Measurements from ENCODE around the gene TMPRSS9.
"Not testable (repeated sequence)": the region's sequence is repeated elsewhere in the genome, so short reads cannot be mapped to it uniquely, and the experiment has no call there.

TMPRSS9 gene

GRCh38 chr19:2345076-2345475, 15.0 kb upstream of the TMPRSS9 start:
- WGBS (ENCODE audit: insufficient coverage) = 98% methylated on average over 17 of the region's 17 CpGs
- H3K27ac ChIP-seq (ENCODE audit: insufficient read depth in 1 of 2, low read depth in 1 of 2, low read length in 2 of 2, poor library complexity in 1 of 2, severe bottlenecking in 2 of 2) = peak overlapping the region; percentile 40 to 84
- DNase-seq = no peak
- peaks cover 0 to 60% (median 35%) of the 10 kb centered on the region in 4 experiments for H3K4me1 ChIP-seq (ENCODE audit: control extremely low read depth in 1 of 4, control insufficient read depth in 4 of 4, insufficient read depth in 4 of 4, low read length in 3 of 4)
- CTCF ChIA-PET = no interaction called here
- H3K36me3 ChIP-seq (ENCODE audit: control insufficient read depth in 4 of 4, insufficient read depth in 4 of 4, low read length in 3 of 4) = peaks cover 7 to 44% (median 27%) of the 10 kb centered on the region in 4 experiments
- no peaks in the 10 kb centered on the region for H3K9me3 ChIP-seq (ENCODE audit: control extremely low read depth in 1 of 5, control insufficient read depth in 4 of 5, insufficient read depth in 2 of 5, low read depth in 1 of 5, low read length in 4 of 5)
- no peaks in the 10 kb centered on the region for H3K27me3 ChIP-seq (replicated peaks in 2 of 5; ENCODE audit: control insufficient read depth in 4 of 5, insufficient read depth in 5 of 5, low read length in 4 of 5)
- no peak overlapping the region for H3K4me3 ChIP-seq (ENCODE audit: control insufficient read depth in 1 of 7, extremely low read depth in 1 of 7, insufficient read depth in 4 of 7, low read depth in 2 of 7, low read length in 6 of 7)
- POLR2A ChIA-PET = no interaction called here

DNA sequence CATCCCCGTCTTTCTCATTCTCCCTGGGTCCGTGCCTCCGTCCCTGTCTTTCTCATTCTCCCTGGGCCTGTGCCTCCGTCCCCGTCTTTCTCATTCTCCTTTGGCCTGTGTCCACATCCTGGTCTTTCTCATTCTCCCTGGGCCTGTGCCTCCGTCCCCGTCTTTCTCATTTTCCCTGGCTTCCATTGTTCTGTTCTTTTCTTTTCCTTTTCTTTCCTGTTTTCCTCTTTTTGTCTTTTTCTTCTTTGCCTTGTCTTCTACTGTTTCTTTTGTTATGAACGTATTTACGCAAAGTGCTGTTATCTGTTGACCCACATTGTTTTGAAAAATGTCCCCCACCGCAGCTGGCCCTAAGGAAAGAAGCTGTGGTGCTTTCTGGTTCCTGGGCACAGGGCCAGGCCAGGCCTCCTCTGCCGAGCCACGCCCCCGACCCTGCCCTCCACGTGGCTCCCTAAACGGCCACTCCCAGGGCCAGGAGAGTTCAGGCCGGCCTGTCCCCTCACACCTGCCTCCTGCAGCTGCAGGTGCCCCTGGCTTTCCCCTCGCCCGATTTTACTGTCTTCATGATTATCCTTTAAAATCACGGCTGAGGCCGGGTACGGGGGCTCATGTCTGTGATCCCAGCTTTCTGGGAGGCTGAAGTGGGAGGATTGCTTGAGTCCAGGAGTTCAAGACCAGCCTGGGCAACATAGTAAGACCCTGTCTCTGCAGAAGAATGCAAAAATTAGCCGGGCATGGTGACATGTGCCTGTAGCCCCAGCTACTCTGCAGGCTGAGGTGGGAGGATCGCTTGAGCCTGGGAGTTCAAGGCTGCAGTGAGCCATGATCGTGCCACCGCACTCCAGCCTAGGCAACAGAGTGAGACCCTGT, 14.0 kb upstream of the TMPRSS9 start:
- ChIA-PET POLR2A (interaction anchor here (1.0 to 1.1 kb wide), 2 partner anchors 13 to 21 kb away, joined by 4 to 6 read pairs; no protein-coding TSS in a partner anchor), CTCF (interaction anchor here (0.7 to 1.9 kb wide), 4 partner anchors 8 to 48 kb away, joined by 3 to 4 read pairs (median 4); no protein-coding TSS in a partner anchor)
- no peaks in the 10 kb centered on the region for H3K27me3 ChIP-seq (replicated peaks in 2 of 5; ENCODE audit: control insufficient read depth in 4 of 5, insufficient read depth in 5 of 5, low read length in 4 of 5)
- DNase-seq = peak; percentile 76 to 90 (median 87)
- H3K9me3 ChIP-seq (ENCODE audit: control extremely low read depth in 1 of 5, control insufficient read depth in 4 of 5, insufficient read depth in 2 of 5, low read depth in 1 of 5, low read length in 4 of 5) = no peaks in the 10 kb centered on the region
- peak overlapping the region in 1 of 7 experiments; percentile 10 for H3K4me3 ChIP-seq (ENCODE audit: control insufficient read depth in 1 of 7, extremely low read depth in 1 of 7, insufficient read depth in 4 of 7, low read depth in 2 of 7, low read length in 6 of 7)
- peaks cover 0 to 50% (median 29%) of the 10 kb centered on the region in 4 experiments for H3K4me1 ChIP-seq (ENCODE audit: control extremely low read depth in 1 of 4, control insufficient read depth in 4 of 4, insufficient read depth in 4 of 4, low read length in 3 of 4)
- H3K27ac ChIP-seq (ENCODE audit: insufficient read depth in 1 of 2, low read depth in 1 of 2, low read length in 2 of 2, poor library complexity in 1 of 2, severe bottlenecking in 2 of 2) = peak overlapping the region; percentile 40 to 84
- 46% methylated on average over 18 of the region's 25 CpGs for WGBS (ENCODE audit: insufficient coverage)
- H3K36me3 ChIP-seq (ENCODE audit: control insufficient read depth in 4 of 4, insufficient read depth in 4 of 4, low read length in 3 of 4) = peaks cover 12 to 44% (median 27%) of the 10 kb centered on the region in 4 experiments

- POLR2A ChIA-PET; H3K9me3 ChIP-seq (ENCODE audit: control extremely low read depth in 1 of 5, control insufficient read depth in 4 of 5, insufficient read depth in 2 of 5, low read depth in 1 of 5, low read length in 4 of 5); H3K27ac ChIP-seq (ENCODE audit: insufficient read depth in 1 of 2, low read depth in 1 of 2, low read length in 2 of 2, poor library complexity in 1 of 2, severe bottlenecking in 2 of 2); H3K4me3 ChIP-seq (ENCODE audit: control insufficient read depth in 1 of 7, extremely low read depth in 1 of 7, insufficient read depth in 4 of 7, low read depth in 2 of 7, low read length in 6 of 7); DNase-seq; H3K27me3 ChIP-seq (replicated peaks in 2 of 5; ENCODE audit: control insufficient read depth in 4 of 5, insufficient read depth in 5 of 5, low read length in 4 of 5): not testable (repeated sequence)
- 97% methylated on average over 24 of the region's 24 CpGs for WGBS (ENCODE audit: insufficient coverage)
- CTCF ChIA-PET = interaction anchor here (1.6 kb wide), 1 partner anchor 16 kb away, joined by 3 read pairs; no protein-coding TSS in a partner anchor
- H3K4me1 ChIP-seq (ENCODE audit: control extremely low read depth in 1 of 4, control insufficient read depth in 4 of 4, insufficient read depth in 4 of 4, low read length in 3 of 4) = peaks cover 0 to 17% (median 8%) of the 10 kb centered on the region in 4 experiments
- H3K36me3 ChIP-seq (ENCODE audit: control insufficient read depth in 4 of 4, insufficient read depth in 4 of 4, low read length in 3 of 4) = peaks cover 14 to 68% (median 34%) of the 10 kb centered on the region in 4 experiments
Measured at GRCh38 chr19:2349818-2350217, 10.2 kb upstream of the TMPRSS9 start.

- no peak for DNase-seq
- peaks cover 0 to 12% (median 3%) of the 10 kb centered on the region in 4 experiments for H3K4me1 ChIP-seq (ENCODE audit: control extremely low read depth in 1 of 4, control insufficient read depth in 4 of 4, insufficient read depth in 4 of 4, low read length in 3 of 4)
- no peaks in the 10 kb centered on the region for H3K27me3 ChIP-seq (replicated peaks in 2 of 5; ENCODE audit: control insufficient read depth in 4 of 5, insufficient read depth in 5 of 5, low read length in 4 of 5)
- H3K36me3 ChIP-seq (ENCODE audit: control insufficient read depth in 4 of 4, insufficient read depth in 4 of 4, low read length in 3 of 4) = peaks cover 14 to 71% (median 32%) of the 10 kb centered on the region in 4 experiments
- 97% methylated on average over 16 of the region's 16 CpGs for WGBS (ENCODE audit: insufficient coverage)
- POLR2A ChIA-PET = no interaction called here
- no peak overlapping the region for H3K27ac ChIP-seq (ENCODE audit: insufficient read depth in 1 of 2, low read depth in 1 of 2, low read length in 2 of 2, poor library complexity in 1 of 2, severe bottlenecking in 2 of 2)
- no peak overlapping the region for H3K4me3 ChIP-seq (ENCODE audit: control insufficient read depth in 1 of 7, extremely low read depth in 1 of 7, insufficient read depth in 4 of 7, low read depth in 2 of 7, low read length in 6 of 7)
- CTCF ChIA-PET = interaction anchor here (1.6 kb wide), 1 partner anchor 15 kb away, joined by 3 read pairs; no protein-coding TSS in a partner anchor
- no peaks in the 10 kb centered on the region for H3K9me3 ChIP-seq (ENCODE audit: control extremely low read depth in 1 of 5, control insufficient read depth in 4 of 5, insufficient read depth in 2 of 5, low read depth in 1 of 5, low read length in 4 of 5)
Measured at GRCh38 chr19:2350656-2351055, 9.4 kb upstream of the TMPRSS9 start.

- CTCF ChIA-PET = interaction anchor here (1.6 kb wide), 1 partner anchor 14 kb away, joined by 3 read pairs; no protein-coding TSS in a partner anchor
- POLR2A ChIA-PET = no interaction called here
- no peaks in the 10 kb centered on the region for H3K27me3 ChIP-seq (replicated peaks in 2 of 5; ENCODE audit: control insufficient read depth in 4 of 5, insufficient read depth in 5 of 5, low read length in 4 of 5)
- no peaks in the 10 kb centered on the region for H3K9me3 ChIP-seq (ENCODE audit: control extremely low read depth in 1 of 5, control insufficient read depth in 4 of 5, insufficient read depth in 2 of 5, low read depth in 1 of 5, low read length in 4 of 5)
- over 99% methylated on average over 23 of the region's 28 CpGs for WGBS (ENCODE audit: insufficient coverage)
- H3K27ac ChIP-seq (ENCODE audit: insufficient read depth in 1 of 2, low read depth in 1 of 2, low read length in 2 of 2, poor library complexity in 1 of 2, severe bottlenecking in 2 of 2) = no peak overlapping the region
- H3K4me3 ChIP-seq (ENCODE audit: control insufficient read depth in 1 of 7, extremely low read depth in 1 of 7, insufficient read depth in 4 of 7, low read depth in 2 of 7, low read length in 6 of 7) = no peak overlapping the region
- DNase-seq = no peak
- peaks cover 0 to 5% (median 0%) of the 10 kb centered on the region in 4 experiments for H3K4me1 ChIP-seq (ENCODE audit: control extremely low read depth in 1 of 4, control insufficient read depth in 4 of 4, insufficient read depth in 4 of 4, low read length in 3 of 4)
- peaks cover 14 to 73% (median 33%) of the 10 kb centered on the region in 4 experiments for H3K36me3 ChIP-seq (ENCODE audit: control insufficient read depth in 4 of 4, insufficient read depth in 4 of 4, low read length in 3 of 4)
Measured at GRCh38 chr19:2351591-2351990, 8.5 kb upstream of the TMPRSS9 start.

DNA sequence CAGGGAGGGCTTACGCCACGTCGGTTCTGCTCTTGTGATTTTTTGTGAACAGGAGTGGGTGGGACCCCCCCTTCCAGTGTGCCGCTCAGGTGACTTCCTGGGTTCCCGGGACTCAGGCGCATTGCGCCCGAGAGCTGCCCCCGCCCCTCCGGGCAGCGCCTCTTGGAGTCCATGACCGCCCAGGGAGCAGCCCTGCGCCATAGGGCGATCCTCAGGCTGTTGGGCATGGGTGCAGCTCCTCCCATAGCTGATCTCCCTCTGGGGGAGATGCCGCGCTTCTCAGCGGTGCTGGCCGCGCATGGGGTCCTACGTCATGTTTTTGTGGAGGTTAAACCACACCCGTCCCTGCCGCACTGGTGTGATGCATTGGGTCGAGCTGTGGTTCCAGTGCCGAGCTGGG, 7.9 kb upstream of the TMPRSS9 start:
- no peak overlapping the region for H3K27ac ChIP-seq (ENCODE audit: insufficient read depth in 1 of 2, low read depth in 1 of 2, low read length in 2 of 2, poor library complexity in 1 of 2, severe bottlenecking in 2 of 2)
- H3K4me3 ChIP-seq (ENCODE audit: control insufficient read depth in 1 of 7, extremely low read depth in 1 of 7, insufficient read depth in 4 of 7, low read depth in 2 of 7, low read length in 6 of 7) = no peak overlapping the region
- CTCF ChIA-PET = no interaction called here
- no peaks in the 10 kb centered on the region for H3K27me3 ChIP-seq (replicated peaks in 2 of 5; ENCODE audit: control insufficient read depth in 4 of 5, insufficient read depth in 5 of 5, low read length in 4 of 5)
- H3K4me1 ChIP-seq (ENCODE audit: control extremely low read depth in 1 of 4, control insufficient read depth in 4 of 4, insufficient read depth in 4 of 4, low read length in 3 of 4) = peaks cover 0 to 4% (median 0%) of the 10 kb centered on the region in 4 experiments
- POLR2A ChIA-PET = no interaction called here
- H3K36me3 ChIP-seq (ENCODE audit: control insufficient read depth in 4 of 4, insufficient read depth in 4 of 4, low read length in 3 of 4) = peaks cover 14 to 68% (median 31%) of the 10 kb centered on the region in 4 experiments
- no peaks in the 10 kb centered on the region for H3K9me3 ChIP-seq (ENCODE audit: control extremely low read depth in 1 of 5, control insufficient read depth in 4 of 5, insufficient read depth in 2 of 5, low read depth in 1 of 5, low read length in 4 of 5)
- 98% methylated on average over 23 of the region's 24 CpGs for WGBS (ENCODE audit: insufficient coverage)
- no peak for DNase-seq

Measured in common myeloid progenitor, CD34-positive (primary cell).